Activated CD4-positive, alpha-beta T cell treated with anti-CD3 and anti-CD28 coated beads, Interleukin-2, amount 50 U/mL, for 16 hours (primary cell): ENCODE measurements around the gene GMPR2.

Source experiments
- DNase-seq: peaks from one replicate; pipeline ENCODE4 v3.0.0-alpha.2; 2020

Gene GMPR2

GRCh38 chr14:24254630-24255392, 22.1 kb downstream of the GMPR2 start:
- no peak for DNase-seq

- DNase-seq: no peak
Measured at GRCh38 chr14:24255438-24255837, 22.7 kb downstream of the GMPR2 start.

GRCh38 chr14:24255931-24256711, 23.4 kb downstream of the GMPR2 start:
- no peak for DNase-seq

- DNase-seq: no peak
Measured at GRCh38 chr14:24256960-24257359, 24.2 kb downstream of the GMPR2 start.

GRCh38 chr14:24258119-24258518, 25.4 kb downstream of the GMPR2 start:
- no peak for DNase-seq

- no peak for DNase-seq
Measured at GRCh38 chr14:24258548-24259265, 26.0 kb downstream of the GMPR2 start.

- DNase-seq: no peak
Measured at GRCh38 chr14:24259282-24260025, 26.7 kb downstream of the GMPR2 start.

GRCh38 chr14:24260026-24260779, 27.5 kb downstream of the GMPR2 start:
- DNase-seq: no peak

- no peak for DNase-seq
Measured at GRCh38 chr14:24260780-24261157, 28.0 kb downstream of the GMPR2 start.

GRCh38 chr14:24261256-24261968, 28.7 kb downstream of the GMPR2 start:
- DNase-seq: no peak

GRCh38 chr14:24261969-24262327, 29.2 kb downstream of the GMPR2 start:
- no peak for DNase-seq

- no peak for DNase-seq
Measured at GRCh38 chr14:24262821-24263733, 30.3 kb downstream of the GMPR2 start, which contains the start of gene TGM1. Gene TGM1 (minus strand): TSS chr14:24263177. CDS start chr14:24262352, 825 bp downstream.

GRCh38 chr14:24263848-24264247, 31.1 kb downstream of the GMPR2 start:
- DNase-seq: no peak

GRCh38 chr14:24264298-24264697, 31.6 kb downstream of the GMPR2 start:
- no peak for DNase-seq

GRCh38 chr14:24266344-24267244, 33.9 kb downstream of the GMPR2 start:
- no peak for DNase-seq

- DNase-seq: no peak
Measured at GRCh38 chr14:24267516-24267915, 34.8 kb downstream of the GMPR2 start.

GRCh38 chr14:24268225-24268624, 35.5 kb downstream of the GMPR2 start:
- no peak for DNase-seq

GRCh38 chr14:24269368-24269767, 36.6 kb downstream of the GMPR2 start:
- DNase-seq: no peak

- DNase-seq: no peak
Measured at GRCh38 chr14:24269910-24270536, 37.3 kb downstream of the GMPR2 start.
